ENCODE measurements around the gene SOCS6. TPM values are rescaled to one million over a fixed set of nuclear protein-coding genes. Genes with fewer than 3 reads are reported as not detected.

SOCS6 gene
- total RNA-seq: 13.2 and 18.1 TPM in 2 replicates

GRCh38 chr18:70288851-70289328 lies at the start of gene SOCS6:
Gene SOCS6 (plus strand): TSS chr18:70289045. CDS start chr18:70324669, 35,624 bp downstream.

Other genes starting within 250 kb of the SOCS6 start
- 1.8 and 3.4 TPM in 2 replicates for gene RTTN, start 83.4 kb upstream of the SOCS6 start, total RNA-seq